LNCaP clone FGC (cell line): ENCODE data around the gene KREMEN2.

ENCODE experiments used
- DNase-seq: peaks from one replicate; pipeline ENCODE4 v3.0.0-alpha.2; 2011; ENCODE audit warnings: low read depth
- H3K4me3 ChIP-seq: 2 replicates; pipeline ENCODE4 v1.5.1; 2011; ENCODE audit warnings: mild to moderate bottlenecking, low read depth, low read length, control low read depth
- TF ChIP-seq, protein P1 (sequence below): IDR thresholded peaks from 2 replicates; pipeline ENCODE4 v1.5.1; 2012; ENCODE audit warnings: mild to moderate bottlenecking; ENCODE audit not compliant: control insufficient read depth, insufficient read depth; ENCODE audit errors: extremely low read depth

Gene KREMEN2

DNA sequence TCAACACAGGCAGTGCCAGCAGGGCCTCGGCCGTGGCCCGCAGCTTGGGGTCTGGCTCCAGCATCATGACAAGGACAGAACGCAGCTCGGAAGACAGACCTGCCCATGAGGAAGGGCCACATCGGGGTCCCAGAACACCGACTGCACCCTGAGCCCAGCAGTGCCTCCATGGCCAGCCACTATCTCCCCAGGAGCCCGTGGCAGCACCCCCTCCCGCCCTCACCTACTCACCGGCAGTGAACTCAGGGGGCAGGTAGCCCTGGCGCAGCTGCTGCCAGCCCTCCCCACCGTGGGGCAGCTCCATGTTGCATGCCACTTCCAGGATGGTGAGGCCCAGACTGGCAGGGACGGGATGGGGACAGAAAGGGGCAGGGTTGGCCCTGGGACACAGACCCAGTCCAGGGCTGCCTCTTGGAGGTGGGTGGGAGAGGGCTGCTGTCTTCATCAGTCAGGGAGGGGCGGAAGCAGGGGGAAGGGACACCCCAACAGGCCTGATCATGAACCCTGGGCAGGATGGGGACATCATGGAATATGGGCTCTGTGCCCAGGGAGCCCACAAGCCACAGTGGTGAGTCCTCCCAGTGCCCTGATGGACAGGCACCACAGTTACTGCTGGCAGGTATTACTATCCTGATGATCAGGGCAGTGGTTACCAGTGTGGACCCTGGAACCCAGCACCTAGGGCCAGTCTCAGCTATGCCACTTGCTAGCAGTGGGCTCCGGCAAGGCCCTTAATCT, 10.4 kb downstream of the KREMEN2 start:
- no peak for DNase-seq
- TF ChIP-seq, protein P1, sequence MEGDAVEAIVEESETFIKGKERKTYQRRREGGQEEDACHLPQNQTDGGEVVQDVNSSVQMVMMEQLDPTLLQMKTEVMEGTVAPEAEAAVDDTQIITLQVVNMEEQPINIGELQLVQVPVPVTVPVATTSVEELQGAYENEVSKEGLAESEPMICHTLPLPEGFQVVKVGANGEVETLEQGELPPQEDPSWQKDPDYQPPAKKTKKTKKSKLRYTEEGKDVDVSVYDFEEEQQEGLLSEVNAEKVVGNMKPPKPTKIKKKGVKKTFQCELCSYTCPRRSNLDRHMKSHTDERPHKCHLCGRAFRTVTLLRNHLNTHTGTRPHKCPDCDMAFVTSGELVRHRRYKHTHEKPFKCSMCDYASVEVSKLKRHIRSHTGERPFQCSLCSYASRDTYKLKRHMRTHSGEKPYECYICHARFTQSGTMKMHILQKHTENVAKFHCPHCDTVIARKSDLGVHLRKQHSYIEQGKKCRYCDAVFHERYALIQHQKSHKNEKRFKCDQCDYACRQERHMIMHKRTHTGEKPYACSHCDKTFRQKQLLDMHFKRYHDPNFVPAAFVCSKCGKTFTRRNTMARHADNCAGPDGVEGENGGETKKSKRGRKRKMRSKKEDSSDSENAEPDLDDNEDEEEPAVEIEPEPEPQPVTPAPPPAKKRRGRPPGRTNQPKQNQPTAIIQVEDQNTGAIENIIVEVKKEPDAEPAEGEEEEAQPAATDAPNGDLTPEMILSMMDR: no peak
- H3K4me3 ChIP-seq: no peak overlapping the region

- no peak overlapping the region for H3K4me3 ChIP-seq
- DNase-seq: no peak
- TF ChIP-seq, protein P1: no peak
These were observed 11.2 kb downstream of the KREMEN2 start for GRCh38 chr16:2975161-2975795.

GRCh38 chr16:2976201-2976600, 12.1 kb downstream of the KREMEN2 start:
- TF ChIP-seq, protein P1: no peak
- no peak overlapping the region for H3K4me3 ChIP-seq
- DNase-seq: no peak

DNA sequence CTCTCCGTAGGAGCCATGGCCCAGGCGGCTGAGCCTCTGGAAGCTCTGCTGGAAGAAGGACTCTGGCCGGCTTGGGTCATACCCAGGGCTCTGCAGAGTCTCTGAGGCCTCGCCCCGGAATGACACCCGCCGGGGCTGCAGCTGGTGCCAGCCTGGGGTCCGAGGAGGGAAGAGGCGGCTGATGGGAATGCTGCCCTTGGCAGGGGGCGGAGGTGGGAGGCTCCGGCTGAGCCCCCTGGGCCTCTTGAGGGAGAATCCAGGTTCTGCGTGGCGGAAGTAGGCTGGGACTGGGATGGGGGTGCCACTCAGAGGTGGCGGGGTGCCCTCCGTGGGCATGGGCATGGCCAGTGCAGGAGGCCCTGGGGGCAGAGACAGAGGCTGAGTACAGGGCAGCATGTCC, 12.6 kb downstream of the KREMEN2 start:
- no peak for DNase-seq
- no peak overlapping the region for H3K4me3 ChIP-seq
- TF ChIP-seq, protein P1: no peak

- TF ChIP-seq, protein P1: no peak
- H3K4me3 ChIP-seq: peak overlapping the region; percentile 30
- DNase-seq: peak; percentile 90
These were observed 13.4 kb downstream of the KREMEN2 start for GRCh38 chr16:2977440-2977839.

- H3K4me3 ChIP-seq: peak overlapping the region; percentile 63
- TF ChIP-seq, protein P1: no peak
- DNase-seq: no peak
These were observed 15.7 kb downstream of the KREMEN2 start for GRCh38 chr16:2979669-2980226.
